Breast epithelium (tissue), 4 donors: ENCODE data around the gene DSPP. TPM values are rescaled to one million over a fixed set of nuclear protein-coding genes. Genes with fewer than 3 reads are reported as not detected.
"Not testable (repeated sequence)": the region's sequence is repeated elsewhere in the genome, so short reads cannot be mapped to it uniquely, and the experiment has no call there.

Experiments
- DNase-seq, 2 donors: peaks; one replicate each; pipeline ENCODE4 v3.0.0-alpha.2; 2019; ENCODE audit warnings: low spot score in 2 of 2
- H3K27ac ChIP-seq, 2 donors: fragments of 200-600 bp; sonication (generic) in 1 of 2; one replicate each; pipeline ENCODE4 v1.5.1; 2016 to 2019; ENCODE audit warnings: mild to moderate bottlenecking in 1 of 2
- H3K27me3 ChIP-seq, 2 donors: fragments of 200-600 bp; sonication (generic) in 1 of 2; one replicate each; pipeline versions ENCODE4 v1.5.1 to v1.6.0; 2017 to 2019; ENCODE audit warnings: control low read depth in 1 of 2, mild to moderate bottlenecking in 1 of 2
- H3K36me3 ChIP-seq: fragments of 200-600 bp; one replicate; pipeline ENCODE4 v1.5.1; 2019
- H3K4me1 ChIP-seq, 2 donors: fragments of 200-600 bp; sonication (generic); one replicate each; pipeline ENCODE4 v1.5.1; 2016 to 2019; ENCODE audit warnings: control low read depth in 1 of 2
- H3K4me3 ChIP-seq, 3 donors: fragments of 200-600 bp; sonication (generic); 1 replicate in 2 of 3; 2 replicates in 1 of 3; pipeline ENCODE4 v1.5.1; 2016 to 2019; ENCODE audit warnings: mild to moderate bottlenecking in 3 of 3, moderate library complexity in 2 of 3
- H3K9me3 ChIP-seq, 2 donors: fragments of 200-600 bp; sonication (generic) in 1 of 2; one replicate each; pipeline ENCODE4 v1.5.1; 2016 to 2019; ENCODE audit warnings: control low read depth in 1 of 2
- POLR2A ChIP-seq: fragments of 450-650 bp; IDR thresholded peaks from one replicate; pipeline ENCODE4 v1.6.1; 2016; ENCODE audit warnings: antibody characterized with exemption, mild to moderate bottlenecking, moderate library complexity
- POLR2AphosphoS5 ChIP-seq, 3 donors: sonication (generic); formaldehyde crosslinking; IDR thresholded peaks; one replicate each; pipeline ENCODE4 v1.6.1; 2017; ENCODE audit warnings: antibody characterized with exemption in 3 of 3
- intact Hi-C: fragments of 100-400 bp; cut with DNase I; formaldehyde crosslinking; loops from one replicate; pipeline ENCODE4 v1.15.1; 2023; ENCODE audit warnings: low total_unique reads
- total RNA-seq, 3 donors: library from RNA; depleted of rRNA; stranded (reverse); fragments of >200 nt; gene quantifications; one replicate each; pipeline ENCODE4 v1.1.0, GENCODE V29; 2016
- TF ChIP-seq, protein P1 (sequence below), 3 donors: fragments of 450-650 bp; IDR thresholded peaks; one replicate each; pipeline ENCODE4 v1.5.1; 2016 to 2017; ENCODE audit warnings: antibody characterized with exemption in 3 of 3, mild to moderate bottlenecking in 3 of 3, moderate library complexity in 3 of 3

DSPP gene
- total RNA-seq, 3 donors from 2014 or later, result under 0.01 TPM; not detected in 2

GRCh38 chr4:87567191-87567590, 41.1 kb upstream of the DSPP start:
- H3K4me1 ChIP-seq, result no peaks in the 10 kb centered on the region
- no peaks in the 10 kb centered on the region for H3K27me3 ChIP-seq
- intact Hi-C loops, result no loop called here
- H3K36me3 ChIP-seq, result no peaks in the 10 kb centered on the region
- no peaks in the 10 kb centered on the region for H3K9me3 ChIP-seq
- no peak overlapping the region for H3K27ac ChIP-seq
- no peak overlapping the region for H3K4me3 ChIP-seq
- no peak for DNase-seq
- TF ChIP-seq, protein P1, sequence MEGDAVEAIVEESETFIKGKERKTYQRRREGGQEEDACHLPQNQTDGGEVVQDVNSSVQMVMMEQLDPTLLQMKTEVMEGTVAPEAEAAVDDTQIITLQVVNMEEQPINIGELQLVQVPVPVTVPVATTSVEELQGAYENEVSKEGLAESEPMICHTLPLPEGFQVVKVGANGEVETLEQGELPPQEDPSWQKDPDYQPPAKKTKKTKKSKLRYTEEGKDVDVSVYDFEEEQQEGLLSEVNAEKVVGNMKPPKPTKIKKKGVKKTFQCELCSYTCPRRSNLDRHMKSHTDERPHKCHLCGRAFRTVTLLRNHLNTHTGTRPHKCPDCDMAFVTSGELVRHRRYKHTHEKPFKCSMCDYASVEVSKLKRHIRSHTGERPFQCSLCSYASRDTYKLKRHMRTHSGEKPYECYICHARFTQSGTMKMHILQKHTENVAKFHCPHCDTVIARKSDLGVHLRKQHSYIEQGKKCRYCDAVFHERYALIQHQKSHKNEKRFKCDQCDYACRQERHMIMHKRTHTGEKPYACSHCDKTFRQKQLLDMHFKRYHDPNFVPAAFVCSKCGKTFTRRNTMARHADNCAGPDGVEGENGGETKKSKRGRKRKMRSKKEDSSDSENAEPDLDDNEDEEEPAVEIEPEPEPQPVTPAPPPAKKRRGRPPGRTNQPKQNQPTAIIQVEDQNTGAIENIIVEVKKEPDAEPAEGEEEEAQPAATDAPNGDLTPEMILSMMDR (IDR thresholded peaks at IDR 0.05), result no peak
- no peak for TF ChIP-seq POLR2A
- TF ChIP-seq POLR2AphosphoS5 (IDR thresholded peaks at IDR 0.05), result no peak

DNA sequence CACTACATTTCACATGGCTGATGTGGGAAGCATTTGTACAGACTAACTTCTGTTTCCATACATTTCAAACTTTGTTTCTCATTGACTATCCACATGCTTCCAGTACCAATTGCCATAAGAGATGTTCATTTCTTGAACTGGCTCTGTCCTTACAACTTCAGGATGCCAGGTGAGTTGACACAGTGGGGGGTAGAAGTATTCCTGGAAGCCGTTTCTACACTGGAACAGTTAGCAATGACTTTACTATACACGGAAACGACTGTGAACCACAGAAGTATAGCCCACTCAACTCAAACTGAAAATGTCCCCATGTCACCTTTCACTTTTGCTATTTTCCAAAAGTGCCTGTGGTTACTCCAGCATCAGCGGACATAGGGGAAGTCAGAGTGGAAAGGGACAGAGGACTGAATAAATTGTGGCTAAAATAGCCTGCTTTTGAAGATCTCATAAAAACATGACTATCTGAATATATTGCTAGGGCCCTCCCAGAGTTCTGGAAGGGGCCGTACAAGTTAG, 38.0 kb upstream of the DSPP start:
- TF ChIP-seq, protein P1 (IDR thresholded peaks at IDR 0.05), result no peak
- TF ChIP-seq POLR2A (no peak), POLR2AphosphoS5 (IDR thresholded peaks at IDR 0.05) (no peak)
- H3K27ac ChIP-seq, result no peak overlapping the region
- intact Hi-C loops, result no loop called here
- H3K4me1 ChIP-seq, result no peaks in the 10 kb centered on the region
- no peaks in the 10 kb centered on the region for H3K9me3 ChIP-seq
- H3K4me3 ChIP-seq, result no peak overlapping the region
- H3K27me3 ChIP-seq, result no peaks in the 10 kb centered on the region
- no peak for DNase-seq
- no peaks in the 10 kb centered on the region for H3K36me3 ChIP-seq

- H3K9me3 ChIP-seq, H3K27me3 ChIP-seq, H3K4me1 ChIP-seq, H3K4me3 ChIP-seq, DNase-seq, H3K36me3 ChIP-seq, intact Hi-C loops: not testable (repeated sequence)
- H3K27ac ChIP-seq, result peak overlapping the region; percentile 81
Observed at GRCh38 chr4:87574376-87574775, 34.0 kb upstream of the DSPP start.

DNA sequence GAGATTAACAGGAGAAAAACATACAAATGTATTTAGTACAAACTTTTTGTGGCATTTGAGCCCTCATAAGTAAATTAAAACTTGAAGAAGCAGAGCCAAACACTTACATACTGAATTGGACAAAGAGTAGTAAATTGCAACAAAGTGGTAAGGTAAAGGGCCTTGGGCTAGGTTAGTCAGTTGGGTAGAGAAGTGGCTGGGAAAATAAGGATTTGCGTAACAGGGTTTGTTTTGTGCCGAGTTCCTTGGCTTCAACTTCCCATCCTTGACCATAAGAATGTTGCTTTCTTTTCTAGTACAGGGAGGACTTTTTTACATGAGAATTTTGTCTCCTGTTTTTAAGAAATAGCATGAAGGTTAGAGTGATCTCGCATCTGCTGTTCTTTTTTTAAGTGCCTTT, 33.3 kb upstream of the DSPP start:
- DNase-seq, result peak in 1 of 2 donors; percentile 65
- peak overlapping the region; percentile 81 to 84 for H3K27ac ChIP-seq
- no peaks in the 10 kb centered on the region for H3K36me3 ChIP-seq
- H3K4me1 ChIP-seq, result no peaks in the 10 kb centered on the region
- no peaks in the 10 kb centered on the region for H3K9me3 ChIP-seq
- intact Hi-C loops, result no loop called here
- TF ChIP-seq POLR2A (no peak), POLR2AphosphoS5 (IDR thresholded peaks at IDR 0.05) (no peak)
- TF ChIP-seq, protein P1 (IDR thresholded peaks at IDR 0.05), result no peak
- H3K27me3 ChIP-seq, result no peaks in the 10 kb centered on the region
- H3K4me3 ChIP-seq, result no peak overlapping the region

GRCh38 chr4:87575408-87575807, 32.9 kb upstream of the DSPP start:
- Histone ChIP-seq H3K4me3 (no peak overlapping the region), H3K4me1 (no peaks in the 10 kb centered on the region), H3K27me3 (no peaks in the 10 kb centered on the region), H3K27ac (peak overlapping the region; percentile 81 to 84), H3K36me3 (no peaks in the 10 kb centered on the region), H3K9me3 (no peaks in the 10 kb centered on the region)
- TF ChIP-seq POLR2A (no peak), POLR2AphosphoS5 (IDR thresholded peaks at IDR 0.05) (no peak)
- TF ChIP-seq, protein P1 (IDR thresholded peaks at IDR 0.05), result no peak
- intact Hi-C loops, result no loop called here
- no peak for DNase-seq

DNA sequence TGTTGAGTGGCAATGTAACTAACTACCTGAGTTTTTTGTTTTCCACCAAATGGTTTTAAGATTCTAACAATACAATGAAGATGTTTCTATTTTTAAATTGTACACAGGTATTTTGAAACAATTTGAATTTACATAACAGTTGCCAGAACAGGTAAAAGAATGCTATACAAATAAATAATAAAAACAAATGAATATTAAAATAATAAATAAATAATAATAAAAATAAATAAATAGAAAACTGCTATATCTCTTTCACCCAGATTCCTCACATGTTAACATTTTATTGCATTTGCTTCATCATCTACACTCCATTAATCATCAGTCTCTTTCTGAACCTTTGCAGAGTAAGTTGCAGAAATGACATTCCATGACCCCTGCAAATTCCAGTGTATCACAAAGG, 32.3 kb upstream of the DSPP start:
- H3K4me3 ChIP-seq, result no peak overlapping the region
- no peaks in the 10 kb centered on the region for H3K9me3 ChIP-seq

More for the DNA sequence above, 32.3 kb upstream of the DSPP start:
- H3K27me3 ChIP-seq, result no peaks in the 10 kb centered on the region
- no peak for DNase-seq
- intact Hi-C loops, result no loop called here
- no peaks in the 10 kb centered on the region for H3K4me1 ChIP-seq
- peak overlapping the region; percentile 81 to 84 for H3K27ac ChIP-seq
- TF ChIP-seq, protein P1 (IDR thresholded peaks at IDR 0.05), result no peak
- no peak for TF ChIP-seq POLR2AphosphoS5 (IDR thresholded peaks at IDR 0.05)
- TF ChIP-seq POLR2A, result no peak
- H3K36me3 ChIP-seq, result no peaks in the 10 kb centered on the region
